GM10266 (cell line): Measurements from ENCODE around the gene INPP4B.
"Not testable (repeated sequence)": the region's sequence is repeated elsewhere in the genome, so short reads cannot be mapped to it uniquely, and the experiment has no call there.

ENCODE experiments used
- DNase-seq: peaks from one replicate; pipeline ENCODE4 v3.0.0; 2012; ENCODE audit errors: extremely low spot score
- CTCF ChIP-seq: IDR thresholded peaks from 2 replicates; pipeline ENCODE4 v1.5.1; 2012; ENCODE audit warnings: mild to moderate bottlenecking, low read depth; ENCODE audit not compliant: control insufficient read depth, insufficient read depth; ENCODE audit errors: missing control alignments

Gene INPP4B

GRCh38 chr4:142081025-142081424 lies 765.1 kb downstream of the INPP4B start:
- no peak for DNase-seq
- TF ChIP-seq CTCF: no peak

- TF ChIP-seq CTCF: no peak
These were observed 766.1 kb downstream of the INPP4B start for GRCh38 chr4:142079959-142080358.

GRCh38 chr4:142077048-142077447 lies 769.1 kb downstream of the INPP4B start:
- DNase-seq: no peak
- TF ChIP-seq CTCF: no peak

More at GRCh38 chr4:142079959-142080358, 766.1 kb downstream of the INPP4B start:
- DNase-seq: no peak

GRCh38 chr4:142068304-142068703 lies 777.8 kb downstream of the INPP4B start:
- DNase-seq: not testable (repeated sequence)

GRCh38 chr4:142066562-142066961 lies 779.5 kb downstream of the INPP4B start:
- DNase-seq: not testable (repeated sequence)

GRCh38 chr4:142065086-142065647 lies 780.9 kb downstream of the INPP4B start:
- no peak for DNase-seq
- no peak for TF ChIP-seq CTCF

- no peak for DNase-seq
- TF ChIP-seq CTCF: no peak
These were observed 781.9 kb downstream of the INPP4B start for GRCh38 chr4:142064181-142064580.

GRCh38 chr4:142045996-142046395 lies 800.1 kb downstream of the INPP4B start:
- no peak for TF ChIP-seq CTCF

More at GRCh38 chr4:142045996-142046395, 800.1 kb downstream of the INPP4B start:
- DNase-seq: no peak
